HepG2 (cell line): Measurements from ENCODE around the gene KRTAP5-10. TPM values are rescaled to one million over a fixed set of nuclear protein-coding genes. Genes with fewer than 3 reads are reported as not detected.

Experiments used
- ATAC-seq: fragments of 200-7000 bp; cut with Tn5 transposase; 3 replicates; pipeline ENCODE4 v1.9.1; 2020; ENCODE audit warnings: mild to moderate bottlenecking, moderate library complexity
- BruUV-seq: library from RNA; stranded (reverse); fragments of 400-500 nt; replicated peaks from 2 replicates; lab custom pipeline; 2021; lab: Mats Ljungman, UMichigan
- CTCF ChIA-PET: fragments of 300-600 bp; formaldehyde crosslinking; extraction: SDS; loops from one replicate; lab custom pipeline; 2021; ENCODE audit warnings: low total read pairs, inconsistent platforms, low intra/inter-chr PET ratio; lab: Yijun Ruan, JAX
- POLR2A ChIA-PET: fragments of 350-600 bp; sonication (Branson Sonifier 250); formaldehyde crosslinking; loops from one replicate; lab custom pipeline; 2020; ENCODE audit warnings: antibody characterized with exemption, inconsistent platforms; lab: Yijun Ruan, JAX
- DNase-seq: peaks from one replicate; pipeline ENCODE4 v3.0.0-alpha.2; 2015; ENCODE audit warnings: low spot score
- FAIRE-seq: peaks from 3 replicates; lab custom pipeline; 2011; peaks lifted over from hg19 to GRCh38; lab: Jason Lieb, UNC
- H2AFZ ChIP-seq: one replicate; pipeline ENCODE4 v1.6.1; 2011; ENCODE audit warnings: low read length, inconsistent platforms
- H3K27ac ChIP-seq: fragments of 300-600 bp; 3 replicates; pipeline ENCODE4 v1.8.0; 2011; ENCODE audit warnings: mixed run types, mild to moderate bottlenecking, mixed read lengths, low read length, inconsistent platforms; ENCODE audit not compliant: insufficient read depth; ENCODE audit errors: extremely low read length
- H3K27me3 ChIP-seq, 2 experiments: fragments of 200-600 bp in 1 of 2; 2 replicates in 1 of 2; 3 replicates in 1 of 2; pipeline versions ENCODE4 v1.6.0 to v1.8.0; 2011; ENCODE audit warnings: low read length in 2 of 2, mild to moderate bottlenecking in 2 of 2, moderate library complexity in 2 of 2, inconsistent platforms in 1 of 2; ENCODE audit not compliant: insufficient read depth in 2 of 2, control insufficient read depth in 1 of 2
- H3K36me3 ChIP-seq, 2 experiments: fragments of 200-600 bp in 1 of 2; replicated peaks in 1 of 2; 2 replicates in 1 of 2; 3 replicates in 1 of 2; pipeline versions ENCODE4 v1.5.1 to v1.8.0; 2011; ENCODE audit warnings: low read length in 2 of 2, inconsistent platforms in 1 of 2; ENCODE audit not compliant: insufficient read depth in 2 of 2, control insufficient read depth in 1 of 2
- H3K4me1 ChIP-seq: 2 replicates; pipeline ENCODE4 v1.5.1; 2012; ENCODE audit warnings: low read length, inconsistent platforms; ENCODE audit not compliant: insufficient read depth
- H3K4me2 ChIP-seq: 2 replicates; pipeline ENCODE4 v1.6.0; 2011; ENCODE audit warnings: low read depth, low read length, inconsistent platforms
- H3K4me3 ChIP-seq, 3 experiments: fragments of 200-600 bp in 1 of 3; sonication (generic), shearing (Covaris generic) in 1 of 3; replicated peaks in 1 of 3; 2 replicates each; pipeline ENCODE4 v1.5.1; 2011 to 2016; ENCODE audit warnings: low read length in 3 of 3, inconsistent platforms in 2 of 3, low read depth in 2 of 3, mild to moderate bottlenecking in 2 of 3, control low read depth in 1 of 3, mixed read lengths in 1 of 3; ENCODE audit not compliant: insufficient read depth in 1 of 3
- H3K79me2 ChIP-seq: one replicate; pipeline ENCODE4 v1.6.1; 2011; ENCODE audit warnings: low read length, inconsistent platforms; ENCODE audit not compliant: insufficient read depth
- H3K9ac ChIP-seq: 2 replicates; pipeline ENCODE4 v1.6.0; 2011; ENCODE audit warnings: mild to moderate bottlenecking, low read depth, low read length, inconsistent platforms; ENCODE audit not compliant: insufficient read depth
- H3K9me3 ChIP-seq: 2 replicates; pipeline ENCODE4 v1.5.1; 2012; ENCODE audit warnings: mild to moderate bottlenecking, low read length
- H4K20me1 ChIP-seq: 2 replicates; pipeline ENCODE4 v1.6.0; 2011; ENCODE audit warnings: inconsistent platforms, mild to moderate bottlenecking, low read length, moderate library complexity; ENCODE audit not compliant: insufficient read depth
- MAFF ChIP-seq: IDR thresholded peaks from 2 replicates; pipeline ENCODE4 v1.6.1; 2011; ENCODE audit warnings: low read depth, low read length, improper control_type of control experiment
- MAFK ChIP-seq, 2 experiments: IDR thresholded peaks in 1 of 2; conservative IDR thresholded peaks in 1 of 2; 2 replicates each; pipeline ENCODE4 v1.6.1; 2011; ENCODE audit warnings: improper control_type of control experiment in 2 of 2, low read length in 2 of 2
- NFE2L2 ChIP-seq: fragments of 150-350 bp; IDR thresholded peaks from 2 replicates; pipeline ENCODE4 v1.6.1; 2014; ENCODE audit warnings: low read length
- RBFOX2 ChIP-seq: fragments of 200-400 bp; formaldehyde crosslinking; IDR thresholded peaks from 2 replicates; pipeline ENCODE4 v1.6.1; 2017; ENCODE audit warnings: low read depth, mild to moderate bottlenecking, low read length
- RBM39 ChIP-seq: fragments of 200-400 bp; formaldehyde crosslinking; IDR thresholded peaks from one replicate; pipeline ENCODE4 v1.6.1; 2018; ENCODE audit warnings: antibody characterized with exemption, mild to moderate bottlenecking, low read depth, low read length; ENCODE audit not compliant: poor library complexity, severe bottlenecking
- SOX6 ChIP-seq, 2 experiments: fragments of 450-650 bp in 1 of 2; sonication (generic) in 1 of 2; formaldehyde crosslinking in 1 of 2; IDR thresholded peaks; 2 replicates each; pipeline versions ENCODE4 v1.4.0 to v1.6.1; 2017 to 2020; ENCODE audit warnings: antibody characterized with exemption in 1 of 2, mild to moderate bottlenecking in 1 of 2, missing genetic modification reagents in 1 of 2
- THYN1 ChIP-seq: sonication (generic); formaldehyde crosslinking; IDR thresholded peaks from 2 replicates; pipeline ENCODE4 v1.8.1; 2023; ENCODE audit warnings: low read depth, mild to moderate bottlenecking, moderate library complexity, missing genetic modification reagents, borderline replicate concordance
- ZBTB39 ChIP-seq: sonication (generic); formaldehyde crosslinking; IDR thresholded peaks from 2 replicates; pipeline ENCODE4 v1.5.0; 2020; ENCODE audit warnings: missing genetic modification reagents
- ZNF282 ChIP-seq: fragments of 450-650 bp; IDR thresholded peaks from 2 replicates; pipeline ENCODE4 v1.6.1; 2018; ENCODE audit not compliant: partially characterized antibody
- ZNF512 ChIP-seq: sonication (generic); formaldehyde crosslinking; IDR thresholded peaks from 2 replicates; pipeline ENCODE4 v1.4.0; 2020; ENCODE audit warnings: mild to moderate bottlenecking, missing genetic modification reagents
- WGBS: methylation state at CpG from one replicate; pipeline ENCODE4 v1.1.6; 2017; ENCODE audit warnings: low lambda C conversion rate; 5-methylcytosine and 5-hydroxymethylcytosine counted together
- in situ Hi-C: cut with HindIII; loops from 2 replicates; pipeline ENCODE4 v1.10.0; 2017; ENCODE audit warnings: low pct_unique_long_range_greater_than_20kb; ENCODE audit not compliant: extremely low pct_ligation_motif_present
- intact Hi-C: fragments of 100-400 bp; cut with micrococcal nuclease; formaldehyde crosslinking; loops from one replicate; pipeline ENCODE4 v1.10.0; 2022; ENCODE audit not compliant: unreplicated experiment
- polyA plus RNA-seq, 8 experiments: library from polyadenylated mRNA; depleted of rRNA in 3 of 8; stranded (reverse) in 7 of 8; unstranded in 1 of 8; fragments of >200 nt; fragmentation: Illumina TruSeq in 4 of 8; extraction: Trizol in 4 of 8; gene quantifications; 2 replicates each; pipeline versions ENCODE4 v1.2.1 to v1.2.3, GENCODE V29; 2011 to 2016; ENCODE audit warnings: low read depth in 4 of 8, missing spikeins in 1 of 8, mixed read lengths in 1 of 8; ENCODE audit not compliant: insufficient read depth in 1 of 8
- total RNA-seq, 5 experiments: library from RNA; depleted of rRNA; stranded (reverse); fragments of >200 nt; fragmentation: Illumina TruSeq; extraction: Trizol; gene quantifications; 2 replicates each; pipeline ENCODE4 v1.2.3, GENCODE V29; 2016; ENCODE audit warnings: low read depth in 1 of 5

Gene KRTAP5-10
- total and polyA plus RNA-seq, 2 of the 13 experiments (the other 11 are each of a cell fraction or from before 2014, with no cell fraction given): not detected

GRCh38 chr11:71548716-71549151 is 16.6 kb upstream of the KRTAP5-10 start (continued):
- TF ChIP-seq THYN1 (CRISPR knock-in tag): no peak

GRCh38 chr11:71551711-71552110 is 13.7 kb upstream of the KRTAP5-10 start:
- H2AFZ ChIP-seq: no peak overlapping the region
- no peaks in the 10 kb centered on the region for H4K20me1 ChIP-seq
- peaks cover 51% of the 10 kb centered on the region for H3K4me1 ChIP-seq
- no peaks in the 10 kb centered on the region for H3K79me2 ChIP-seq
- FAIRE-seq (no peak), ATAC-seq (no peak), DNase-seq (no peak)
- ChIA-PET CTCF (no interaction called here), POLR2A (no interaction called here)
- BruUV-seq: no TSS peak
- H3K27me3 ChIP-seq: no peaks in the 10 kb centered on the region; a peak in 2 of 5 replicates
- no peak overlapping the region for H3K9ac ChIP-seq
- no peaks in the 10 kb centered on the region for H3K36me3 ChIP-seq
- no peak overlapping the region for H3K4me3 ChIP-seq
- H3K27ac ChIP-seq: no peak overlapping the region
- H3K4me2 ChIP-seq: no peak overlapping the region
- WGBS: 86% methylated on average over 1 of the region's 1 CpG
- intact Hi-C loops (no loop called here), in situ Hi-C loops (no loop called here)
- H3K9me3 ChIP-seq: no peaks in the 10 kb centered on the region
- TF ChIP-seq SOX6 (IDR thresholded peaks at IDR 0.05) (no peak), SOX6 (CRISPR knock-in tag; IDR thresholded peaks at IDR 0.05) (no peak), NFE2L2 (peak; percentile 88), MAFK (conservative IDR thresholded peaks at IDR 0.05 in 1 of 2, IDR thresholded peaks at IDR 0.05 in 1 of 2; ENCODE audit: low read length in 2 of 2) (peak; percentile 26 to 45; a peak in 2 of 4 replicates), MAFF (0 out of 2 replicates have a peak, but pooled peaks have one; percentile 36)

- H3K9ac ChIP-seq: no peak overlapping the region
- no peak overlapping the region for H2AFZ ChIP-seq
- no peaks in the 10 kb centered on the region for H3K79me2 ChIP-seq
- H4K20me1 ChIP-seq: no peaks in the 10 kb centered on the region
- intact Hi-C loops: no loop called here
- no peak for ATAC-seq
- no peaks in the 10 kb centered on the region for H3K36me3 ChIP-seq
- peaks cover 25% of the 10 kb centered on the region for H3K4me1 ChIP-seq
- in situ Hi-C loops: no loop called here
- ChIA-PET POLR2A (no interaction called here), CTCF (no interaction called here)
- no peaks in the 10 kb centered on the region; a peak in 2 of 5 replicates for H3K27me3 ChIP-seq
- DNase-seq: no peak
- no peak overlapping the region for H3K4me3 ChIP-seq
- H3K9me3 ChIP-seq: no peaks in the 10 kb centered on the region
- no TSS peak for BruUV-seq
- no peak overlapping the region for H3K4me2 ChIP-seq
- FAIRE-seq: no peak
- no CpG with 5 or more reads among the region's 6 CpGs for WGBS
- H3K27ac ChIP-seq: no peak overlapping the region
- TF ChIP-seq RBM39 (no peak), ZBTB39 (CRISPR knock-in tag) (no peak), ZNF282 (no peak), ZNF512 (CRISPR knock-in tag) (no peak), RBFOX2 (no peak)
Measured at GRCh38 chr11:71554996-71555395, 10.4 kb upstream of the KRTAP5-10 start.
